ENCODE results near the gene ADCY1.
"Not testable (repeated sequence)": the region's sequence is repeated elsewhere in the genome, so short reads cannot be mapped to it uniquely, and the experiment has no call there.

GRCh38 chr7:45769626-45770025 lies 195.5 kb downstream of the ADCY1 start:
- TF ChIP-seq CTCF (IDR thresholded peaks at IDR 0.05; ENCODE audit: low read depth, low read length); EZH2phosphoT487 (IDR thresholded peaks at IDR 0.05; ENCODE audit: low read depth): not testable (repeated sequence)

All from OCI-LY3 (cell line).